GM18907 (cell line): Measurements from ENCODE around the gene BEX2.
A peak's percentile ranks its signal among the peaks of the same experiment; 100 is the strongest.
"Not testable (repeated sequence)": the region's sequence is repeated elsewhere in the genome, so short reads cannot be mapped to it uniquely, and the experiment has no call there.

ENCODE experiments used
- ATAC-seq: cut with Tn5 transposase; IDR thresholded peaks from one replicate; pipeline ENCODE4 v1.9.1; 2021; ENCODE audit warnings: mild to moderate bottlenecking, moderate library complexity; ENCODE audit not compliant: unreplicated experiment

BEX2 gene

GRCh38 chrX:103310555-103311398 is at the start of gene BEX2:
Gene BEX2, minus strand, starts transcription at chrX:103310990. Its CDS starts 1,014 bp downstream, at chrX:103309976.
- peak; percentile 97 for ATAC-seq

GRCh38 chrX:103360092-103360491 is 49.3 kb upstream of the BEX2 start:
- ATAC-seq: no peak

DNA sequence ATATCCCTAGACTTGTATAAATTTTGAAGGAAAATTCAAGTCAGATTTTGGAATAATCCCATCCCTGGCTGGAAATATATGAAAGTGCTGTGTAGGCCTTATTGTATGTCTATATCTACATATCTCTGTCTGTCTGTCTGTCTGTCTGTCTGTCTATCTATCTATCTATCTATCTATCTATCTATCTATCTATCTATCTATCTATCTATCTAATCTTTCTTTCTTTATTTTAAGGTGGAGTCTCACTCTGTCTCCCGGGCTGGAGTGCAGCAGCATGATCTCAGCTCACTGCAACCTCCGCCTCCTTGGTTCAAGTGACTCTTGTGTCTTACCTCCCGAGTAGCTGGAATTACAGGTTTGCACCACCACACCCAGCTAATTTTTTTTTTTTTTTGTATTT is 48.8 kb upstream of the BEX2 start:
- ATAC-seq: not testable (repeated sequence)

- no peak for ATAC-seq
Measured at GRCh38 chrX:103357871-103358270, 47.1 kb upstream of the BEX2 start.

DNA sequence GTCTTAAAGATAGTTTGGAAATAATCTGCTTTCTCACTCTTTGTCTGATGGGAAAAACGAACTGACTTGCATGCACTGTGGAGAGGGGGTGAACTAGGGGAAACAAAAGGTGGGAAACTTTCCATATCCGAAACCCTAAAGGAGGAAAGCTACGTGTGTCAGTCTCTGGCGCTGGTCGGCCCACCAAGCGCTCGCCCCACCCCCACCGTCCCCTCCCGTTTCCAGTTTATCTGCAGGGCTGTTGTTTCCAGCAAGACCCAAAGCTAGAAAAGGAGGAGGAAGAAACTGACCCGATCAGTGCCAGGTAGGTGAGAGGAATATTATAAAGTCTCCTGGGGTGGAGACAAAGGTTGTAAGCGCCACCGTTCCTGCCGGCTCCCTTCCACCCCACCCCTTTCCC is 46.1 kb upstream of the BEX2 start:
- ATAC-seq: no peak

GRCh38 chrX:103356130-103356798 is 45.5 kb upstream of the BEX2 start, which contains the start of gene TCEAL9:
Gene TCEAL9, plus strand, starts transcription at chrX:103356506. Its CDS starts 1,179 bp downstream, at chrX:103357685.
- ATAC-seq: no peak

DNA sequence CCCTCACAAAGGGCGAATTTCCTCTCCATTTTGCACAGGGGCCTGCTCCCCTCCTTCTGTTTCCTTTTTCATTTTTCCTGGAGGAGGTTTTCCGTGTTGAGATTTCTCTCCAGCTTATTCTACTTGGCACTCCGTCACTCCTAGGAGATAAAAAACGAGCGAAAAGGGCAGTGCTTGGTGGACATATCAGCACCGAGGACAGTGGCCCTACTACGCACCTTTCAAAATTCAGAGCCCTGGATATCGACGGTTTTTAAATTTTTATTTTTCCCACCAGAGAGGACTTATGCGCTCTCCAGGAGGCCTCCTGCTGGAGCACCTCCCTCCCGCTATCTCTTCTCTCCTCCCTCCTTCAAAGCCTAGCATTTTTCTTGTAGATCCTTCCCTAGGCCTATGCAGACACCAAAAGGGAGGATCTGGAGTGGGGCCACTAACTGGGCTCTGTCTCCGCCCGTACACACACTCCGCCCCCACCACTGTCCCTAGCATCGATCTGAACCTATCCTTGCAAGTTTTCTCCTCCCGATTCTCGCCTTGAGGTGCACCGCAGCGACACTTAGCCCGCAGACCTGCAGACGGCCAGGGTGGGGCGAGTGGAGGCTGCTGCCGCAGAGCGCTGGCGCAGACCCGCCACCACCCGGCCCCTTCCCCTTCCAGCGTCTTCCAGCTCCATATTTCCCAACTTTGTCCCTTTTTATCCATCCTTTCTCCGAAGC is 37.0 kb upstream of the BEX2 start:
- no peak for ATAC-seq

- ATAC-seq: no peak
Measured at GRCh38 chrX:103344606-103345005, 33.8 kb upstream of the BEX2 start.

GRCh38 chrX:103343105-103343504 is 32.3 kb upstream of the BEX2 start:
- peak; percentile 73 for ATAC-seq

DNA sequence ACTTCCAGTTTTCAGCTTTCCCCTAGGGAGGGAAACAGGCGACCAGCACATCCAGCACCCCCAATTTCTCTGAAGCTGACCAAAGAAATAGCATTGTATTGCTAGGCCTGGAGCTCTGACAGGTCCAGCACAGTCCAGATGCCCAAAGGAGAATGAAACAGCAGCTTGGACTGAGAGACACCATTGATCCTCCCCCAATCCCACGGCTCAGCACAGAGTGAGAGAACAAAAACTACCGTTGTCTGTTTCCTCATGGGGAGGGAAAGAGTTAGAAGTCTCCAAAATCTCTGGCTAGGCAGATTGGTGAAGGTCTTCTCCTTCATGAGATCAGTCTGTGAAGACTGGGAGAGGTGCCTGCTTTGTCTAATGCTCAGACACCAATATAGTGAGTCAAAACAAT is 27.9 kb upstream of the BEX2 start:
- no peak for ATAC-seq

GRCh38 chrX:103330681-103331288 is 20.0 kb upstream of the BEX2 start:
- ATAC-seq: no peak

- no peak for ATAC-seq
Measured at GRCh38 chrX:103329991-103330390, 19.2 kb upstream of the BEX2 start, which contains the start of gene TCEAL7. Gene TCEAL7, plus strand, starts transcription at chrX:103330239. Its CDS starts 1,165 bp downstream, at chrX:103331404.

GRCh38 chrX:103311399-103311780 is 600 bp upstream of the BEX2 start:
- no peak for ATAC-seq

DNA sequence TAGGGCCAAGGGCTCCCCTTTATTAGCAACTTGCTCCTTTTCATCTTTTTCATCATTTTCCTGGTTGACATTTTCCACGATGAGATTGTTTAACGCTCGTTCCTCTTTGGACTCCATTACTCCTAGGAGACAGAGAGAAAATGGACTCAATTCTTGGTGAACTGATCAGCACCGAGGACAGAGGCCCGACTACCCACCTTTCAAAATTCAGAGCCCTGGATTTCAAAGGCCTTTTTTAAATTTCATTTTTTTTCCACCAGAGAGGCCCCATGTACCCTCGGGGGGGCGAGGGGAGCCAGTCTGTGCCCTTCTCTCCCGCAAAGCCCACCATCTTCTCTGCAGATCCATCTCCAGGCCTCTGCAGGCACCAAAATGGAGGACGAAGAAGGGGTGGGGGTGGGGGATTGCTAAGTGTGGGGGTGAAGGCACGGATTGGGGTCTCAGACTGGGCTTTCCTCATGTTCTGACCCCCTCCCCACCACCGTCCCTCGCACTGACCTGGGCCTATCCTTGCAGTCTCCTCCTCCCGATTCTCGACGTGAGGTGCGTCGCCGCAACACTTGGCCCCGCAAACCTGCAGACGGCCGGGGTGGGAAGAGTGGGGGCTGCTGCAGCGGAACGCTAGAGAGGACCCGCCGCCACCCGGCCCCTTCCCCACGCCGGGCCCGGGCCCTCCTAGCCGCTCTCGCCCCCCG is 783 bp downstream of the BEX2 start:
- ATAC-seq: peak; percentile 3

DNA sequence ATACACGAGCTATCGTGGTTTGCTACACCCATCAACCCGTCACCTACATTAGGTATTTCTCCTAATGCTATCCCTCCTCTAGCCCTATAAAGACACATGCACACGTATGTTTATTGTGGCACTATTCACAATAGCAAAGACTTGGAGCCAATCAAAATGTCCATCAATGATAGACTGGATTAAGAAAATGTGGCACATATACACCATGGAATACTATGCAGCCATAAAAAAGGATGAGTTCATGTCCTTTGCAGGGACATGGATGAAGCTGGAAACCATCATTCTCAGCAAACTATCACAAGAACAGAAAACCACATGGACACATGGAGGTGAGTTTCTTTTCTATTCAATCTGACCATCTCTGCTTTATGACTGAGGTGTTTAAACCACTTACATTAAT is 5.1 kb downstream of the BEX2 start:
- ATAC-seq: not testable (repeated sequence)

- ATAC-seq: no peak
Measured at GRCh38 chrX:103304705-103305104, 6.1 kb downstream of the BEX2 start.

DNA sequence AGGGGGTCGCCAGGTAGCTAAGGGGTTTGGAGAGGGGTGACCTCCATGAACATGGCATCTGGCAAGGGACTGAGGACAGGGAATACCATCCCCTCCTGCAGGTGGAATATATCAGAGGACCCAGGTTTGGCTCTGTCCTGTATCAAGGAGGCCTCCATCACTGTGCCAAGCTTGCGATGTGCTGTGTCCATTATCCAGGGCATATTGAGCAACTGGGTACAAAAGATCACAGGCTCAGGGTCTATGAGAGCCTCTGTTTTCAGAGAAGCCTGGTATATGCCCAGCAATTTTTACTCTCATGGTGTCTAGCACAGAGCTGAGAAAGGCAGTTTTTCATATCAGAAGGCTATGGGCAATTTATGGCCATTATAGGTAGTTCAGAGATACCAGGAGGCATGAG is 17.7 kb downstream of the BEX2 start:
- no peak for ATAC-seq

- no peak for ATAC-seq
Measured at GRCh38 chrX:103279624-103280023, 31.2 kb downstream of the BEX2 start.

GRCh38 chrX:103276581-103277002 is 34.2 kb downstream of the BEX2 start, which contains the start of gene TCEAL5:
Gene TCEAL5, minus strand, starts transcription at chrX:103276750. Its CDS starts 2,187 bp downstream, at chrX:103274563.
- no peak for ATAC-seq

DNA sequence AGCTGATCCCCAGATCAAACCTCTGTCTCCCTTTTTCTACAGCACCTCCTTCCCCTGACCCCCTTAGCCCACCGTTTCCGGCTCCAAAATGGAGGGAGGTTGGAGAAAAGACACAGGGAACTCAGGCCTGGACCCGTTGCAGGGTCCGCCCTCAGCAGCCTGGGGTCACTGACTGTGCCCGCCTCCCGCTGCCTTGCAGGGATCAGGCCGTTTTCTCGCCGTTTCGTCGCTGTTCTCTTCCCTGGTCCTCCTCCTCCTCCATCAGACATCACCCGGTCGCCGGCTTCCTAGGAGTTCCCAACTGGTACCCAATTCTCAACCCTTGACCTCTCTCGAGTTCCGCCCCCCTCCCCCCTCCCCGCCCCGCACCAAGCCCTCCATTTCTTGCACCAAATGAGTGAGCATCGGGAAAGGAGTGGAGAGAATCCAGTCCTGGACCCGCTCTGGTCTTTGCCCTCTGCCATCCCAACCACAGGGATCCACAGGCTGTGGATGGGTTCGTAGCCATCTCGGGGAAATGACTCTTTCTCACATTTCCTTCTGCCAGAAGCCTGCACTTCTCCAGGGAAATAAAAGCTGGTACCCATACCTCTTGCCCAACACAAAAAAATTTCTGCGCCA is 34.7 kb downstream of the BEX2 start:
- no peak for ATAC-seq
